NCI-H1436 treated with DMSO at 0.1 percent for 48 hours (cell line): ENCODE results near the gene PDSS1.
"Not testable (repeated sequence)": the region's sequence is repeated elsewhere in the genome, so short reads cannot be mapped to it uniquely, and the experiment has no call there.

Experiments
- DNase-seq: peaks from one replicate; lab custom pipeline; 2025; lab: John Stamatoyannopoulos, UW

The PDSS1 gene

DNA sequence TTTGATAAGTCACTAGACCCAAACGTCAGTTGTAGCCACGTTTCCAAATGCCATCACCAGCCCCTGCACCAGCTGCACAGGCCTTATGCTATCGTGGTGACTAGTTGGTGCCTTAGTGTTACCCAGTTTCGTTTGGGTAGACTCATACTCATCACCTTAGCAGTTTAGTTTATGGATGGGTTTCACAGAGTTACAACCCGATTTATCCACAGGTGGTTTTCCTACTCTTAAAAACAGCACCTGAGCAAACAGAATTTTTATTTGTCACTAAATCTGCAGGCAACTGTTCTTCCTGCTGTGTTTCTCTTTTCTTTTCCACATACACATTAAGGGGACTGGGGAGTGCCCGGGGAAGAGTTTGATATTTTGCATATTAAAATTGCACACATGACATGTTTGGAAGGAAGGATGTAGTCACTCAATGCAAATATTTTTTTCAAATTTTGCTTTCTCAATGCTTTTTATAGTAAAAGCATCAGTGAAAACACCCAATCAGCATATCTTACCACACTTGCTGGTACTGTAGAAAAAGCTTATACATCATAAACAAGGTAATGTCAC is 41.6 kb downstream of the PDSS1 start:
- no peak for DNase-seq

- no peak for DNase-seq
Measured at GRCh38 chr10:26741368-26741767, 43.9 kb downstream of the PDSS1 start.

DNA sequence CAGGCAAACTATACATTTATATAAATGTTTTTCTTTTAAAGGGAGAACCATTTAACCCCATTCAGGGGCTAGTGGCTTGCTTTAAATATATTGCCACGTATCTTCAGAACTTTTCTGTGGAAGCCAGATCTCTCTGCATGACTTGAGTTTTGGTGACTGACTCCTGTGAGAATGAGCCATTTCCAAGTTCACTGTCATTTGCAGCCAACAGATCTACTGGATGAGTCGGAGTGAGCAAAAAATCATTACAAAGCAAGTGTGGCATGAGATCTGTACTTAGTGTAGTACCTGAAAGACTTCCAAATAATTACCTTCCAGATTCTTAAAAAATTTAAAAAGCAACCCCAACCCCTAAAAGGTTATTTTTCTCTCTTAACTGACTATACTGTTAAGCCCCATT is 45.6 kb downstream of the PDSS1 start:
- DNase-seq = no peak

- DNase-seq = no peak
Measured at GRCh38 chr10:26743841-26744240, 46.3 kb downstream of the PDSS1 start.

DNA sequence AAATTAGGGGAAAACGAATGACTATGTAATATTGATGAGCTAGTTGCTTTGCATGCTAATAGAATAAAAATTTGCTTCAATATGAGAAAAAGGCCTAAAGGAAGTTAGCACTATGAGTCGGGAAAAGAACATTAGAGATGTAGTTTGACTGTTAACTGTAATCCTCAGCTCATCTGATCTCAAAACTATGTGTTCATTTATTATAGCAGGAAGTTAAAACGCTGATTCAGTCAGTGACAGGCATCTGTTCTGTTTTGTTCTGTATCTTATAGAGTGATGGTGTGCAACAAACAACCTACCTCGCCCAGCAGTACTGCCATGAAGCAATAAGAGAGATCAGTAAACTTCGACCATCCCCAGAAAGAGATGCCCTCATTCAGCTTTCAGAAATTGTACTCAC is 48.6 kb downstream of the PDSS1 start:
- DNase-seq = no peak

GRCh38 chr10:26755443-26755903 is 58.0 kb downstream of the PDSS1 start:
- DNase-seq = no peak

- DNase-seq = no peak
Measured at GRCh38 chr10:26759008-26759407, 61.5 kb downstream of the PDSS1 start.

GRCh38 chr10:26765549-26765948 is 68.0 kb downstream of the PDSS1 start:
- no peak for DNase-seq

- no peak for DNase-seq
Measured at GRCh38 chr10:26770069-26770468, 72.6 kb downstream of the PDSS1 start.

- no peak for DNase-seq
Measured at GRCh38 chr10:26773633-26774032, 76.1 kb downstream of the PDSS1 start.

- DNase-seq = no peak
Measured at GRCh38 chr10:26776258-26776657, 78.8 kb downstream of the PDSS1 start.

- DNase-seq = no peak
Measured at GRCh38 chr10:26777686-26778085, 80.2 kb downstream of the PDSS1 start.

- no peak for DNase-seq
Measured at GRCh38 chr10:26779176-26779860, 81.8 kb downstream of the PDSS1 start.

DNA sequence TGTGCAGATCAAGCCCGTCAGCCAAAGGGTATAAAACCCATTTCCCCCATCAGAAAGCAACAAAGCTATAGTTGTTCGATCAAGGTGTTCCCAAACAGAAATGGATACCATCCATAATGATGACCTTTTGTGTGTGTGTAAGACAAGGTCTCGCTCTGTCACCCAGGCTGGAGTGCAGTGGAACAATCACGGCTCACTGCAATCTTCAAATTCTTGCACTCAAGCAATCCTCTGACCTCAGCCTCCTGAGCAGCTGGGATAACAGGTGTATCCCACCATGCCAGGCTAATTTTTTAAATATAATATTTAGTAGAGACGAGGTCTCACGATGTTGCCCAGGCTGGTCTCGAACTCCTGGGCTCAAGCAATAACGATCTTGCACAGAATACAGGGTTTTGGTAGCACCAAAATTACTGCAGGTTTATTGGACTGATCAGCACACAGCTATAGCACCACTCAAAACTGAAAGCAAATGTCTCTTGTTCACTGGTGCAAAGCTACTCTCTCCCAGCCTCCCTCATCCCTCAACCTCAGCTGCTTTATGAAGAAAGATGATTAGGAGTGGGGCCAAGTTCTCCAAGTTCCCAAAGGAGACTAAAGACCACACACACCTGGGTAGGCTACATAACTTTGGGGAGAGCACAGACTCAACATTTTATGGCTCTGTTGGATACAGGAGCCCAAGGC is 82.7 kb downstream of the PDSS1 start:
- no peak for DNase-seq

GRCh38 chr10:26780793-26781601 is 83.5 kb downstream of the PDSS1 start:
- no peak for DNase-seq

- no peak for DNase-seq
Measured at GRCh38 chr10:26781797-26782196, 84.3 kb downstream of the PDSS1 start.

DNA sequence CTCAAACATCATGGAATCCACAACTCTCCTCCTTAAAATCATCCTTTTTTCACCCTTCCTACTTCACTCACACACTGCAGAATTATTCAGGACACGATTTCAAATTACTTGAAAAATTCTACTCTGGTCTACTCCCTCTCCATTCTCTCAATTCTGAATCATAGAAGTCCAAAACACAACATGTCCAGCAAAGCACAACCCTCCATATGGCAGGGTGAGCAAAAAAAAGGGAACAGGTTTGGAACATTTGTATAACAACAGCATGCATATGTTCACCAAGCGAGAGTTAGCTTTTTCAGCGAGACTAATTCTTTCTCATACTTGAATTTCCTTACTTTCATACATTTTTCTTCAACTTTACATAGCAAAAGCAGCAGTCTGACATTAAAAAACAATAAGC is 89.9 kb downstream of the PDSS1 start:
- DNase-seq = no peak

DNA sequence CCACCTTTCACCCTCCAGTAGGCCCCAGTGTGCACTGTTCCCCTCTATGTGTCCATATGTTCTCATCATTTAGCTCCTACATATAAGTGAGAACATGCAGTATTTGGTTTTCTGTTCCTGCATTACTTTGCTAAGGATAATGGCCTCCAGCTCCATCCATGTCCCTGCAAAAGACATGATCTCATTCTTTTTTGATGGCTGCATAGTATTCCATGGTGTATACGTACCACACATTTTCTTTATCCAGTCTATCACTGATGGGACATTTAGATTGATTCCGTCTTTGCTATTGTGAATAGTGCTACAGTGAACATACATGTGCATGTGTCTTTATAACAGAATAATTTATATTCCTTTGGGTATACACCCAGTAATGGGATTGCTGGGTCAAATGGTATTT is 92.3 kb downstream of the PDSS1 start:
- DNase-seq = not testable (repeated sequence)

- no peak for DNase-seq
Measured at GRCh38 chr10:26790221-26790995, 92.9 kb downstream of the PDSS1 start.

- no peak for DNase-seq
Measured at GRCh38 chr10:26792758-26793495, 95.4 kb downstream of the PDSS1 start.
